Measurements from ENCODE around the gene EZR.

EZR gene

GRCh38 chr6:158717341-158718330, 101.5 kb downstream of the EZR start:
- no peak for DNase-seq
